GM23338 (cell line): Measurements from ENCODE around the gene ST14. TPM values are rescaled to one million over a fixed set of nuclear protein-coding genes. Genes with fewer than 3 reads are reported as not detected.

Source experiments
- ATAC-seq: fragments of 200-7000 bp; cut with Tn5 transposase; 3 replicates; pipeline ENCODE4 v1.9.1; 2020
- DNase-seq: peaks from one replicate; pipeline ENCODE4 v3.0.0-alpha.2; 2015; ENCODE audit warnings: low spot score
- H2AFZ ChIP-seq: fragments of 200-600 bp; sonication (generic); 2 replicates; pipeline ENCODE4 v1.8.0; 2016; ENCODE audit warnings: antibody characterized with exemption, mild to moderate bottlenecking, moderate library complexity
- H3F3A ChIP-seq: fragments of 200-600 bp; sonication (generic); replicated peaks from 2 replicates; pipeline ENCODE4 v1.8.0; 2017; ENCODE audit warnings: antibody characterized with exemption, mixed run types, low read depth
- H3K27ac ChIP-seq: fragments of 200-600 bp; sonication (generic); 2 replicates; pipeline ENCODE4 v1.6.1; 2016; ENCODE audit warnings: low read depth
- H3K27me3 ChIP-seq: fragments of 200-600 bp; sonication (generic); 2 replicates; pipeline ENCODE4 v1.8.0; 2016; ENCODE audit warnings: mild to moderate bottlenecking, mixed run types, moderate library complexity; ENCODE audit not compliant: insufficient read depth
- H3K36me3 ChIP-seq: fragments of 200-600 bp; sonication (generic); 2 replicates; pipeline ENCODE4 v1.8.0; 2016; ENCODE audit warnings: mild to moderate bottlenecking; ENCODE audit not compliant: insufficient read depth
- H3K4me1 ChIP-seq: fragments of 200-600 bp; sonication (generic); 2 replicates; pipeline ENCODE4 v1.8.0; 2016; ENCODE audit warnings: mild to moderate bottlenecking, moderate library complexity; ENCODE audit not compliant: insufficient read depth
- H3K4me2 ChIP-seq: fragments of 200-600 bp; sonication (generic); 2 replicates; pipeline ENCODE4 v1.7.1; 2017; ENCODE audit warnings: mixed run types
- H3K4me3 ChIP-seq: fragments of 200-600 bp; sonication (generic); 2 replicates; pipeline ENCODE4 v1.6.1; 2016; ENCODE audit warnings: mixed run types
- H3K79me2 ChIP-seq: fragments of 200-600 bp; sonication (generic); replicated peaks from 2 replicates; pipeline ENCODE4 v1.8.0; 2017; ENCODE audit warnings: mild to moderate bottlenecking; ENCODE audit not compliant: insufficient read depth
- H3K9me2 ChIP-seq: fragments of 200-600 bp; sonication (generic); 2 replicates; pipeline ENCODE4 v1.8.0; 2017; ENCODE audit not compliant: insufficient read depth
- H4K20me1 ChIP-seq: fragments of 200-600 bp; sonication (generic); replicated peaks from 2 replicates; pipeline ENCODE4 v1.8.0; 2017; ENCODE audit warnings: mild to moderate bottlenecking; ENCODE audit not compliant: insufficient read depth
- H3K27ac Mint-ChIP-seq: 2 replicates; pipeline ENCODE4 v1.8.0; 2020; ENCODE audit warnings: inconsistent platforms, mild to moderate bottlenecking, moderate library complexity, mixed read lengths
- H3K27me3 Mint-ChIP-seq: 3 replicates; pipeline ENCODE4 v1.8.0; 2022; ENCODE audit warnings: low read depth, mild to moderate bottlenecking, moderate library complexity, mixed read lengths, inconsistent platforms; ENCODE audit not compliant: insufficient read depth, poor library complexity
- H3K36me3 Mint-ChIP-seq: 3 replicates; pipeline ENCODE4 v1.8.0; 2021; ENCODE audit warnings: low read depth, mild to moderate bottlenecking, inconsistent platforms, moderate library complexity, mixed read lengths
- H3K4me1 Mint-ChIP-seq: 3 replicates; pipeline ENCODE4 v1.8.0; 2020; ENCODE audit warnings: mild to moderate bottlenecking, inconsistent platforms, mixed read lengths
- H3K4me3 Mint-ChIP-seq: 3 replicates; pipeline ENCODE4 v1.8.0; 2021; ENCODE audit warnings: moderate library complexity, mild to moderate bottlenecking, inconsistent platforms, mixed read lengths
- H3K9me3 Mint-ChIP-seq: 3 replicates; pipeline ENCODE4 v1.8.0; 2020; ENCODE audit warnings: moderate library complexity, mild to moderate bottlenecking, inconsistent platforms, mixed read lengths
- CREB1 ChIP-seq: fragments of 250-450 bp; sonication (Bioruptor Pico); IDR thresholded peaks from 2 replicates; pipeline ENCODE4 v1.5.0; 2020; ENCODE audit warnings: low read depth, mild to moderate bottlenecking, moderate library complexity
- CTCF ChIP-seq, 2 experiments: fragments of 200-600 bp in 1 of 2; sonication (generic) in 1 of 2; conservative IDR thresholded peaks; 2 replicates each; pipeline versions ENCODE4 v1.5.1 to v1.6.1; 2016 to 2017; ENCODE audit warnings: antibody characterized with exemption in 2 of 2, low read depth in 2 of 2, mild to moderate bottlenecking in 2 of 2, moderate library complexity in 1 of 2
- EZH2 ChIP-seq: fragments of 200-600 bp; sonication (generic); IDR thresholded peaks from one replicate; pipeline ENCODE4 v1.8.0; 2017; ENCODE audit warnings: antibody characterized with exemption, mild to moderate bottlenecking, low read depth; ENCODE audit not compliant: unreplicated experiment
- JUNB ChIP-seq: IDR thresholded peaks from one replicate; pipeline ENCODE4 v1.6.1; 2016; ENCODE audit warnings: antibody characterized with exemption; ENCODE audit not compliant: unreplicated experiment
- NANOG ChIP-seq: IDR thresholded peaks from 2 replicates; pipeline ENCODE4 v1.6.1; 2016; ENCODE audit warnings: antibody characterized with exemption, borderline replicate concordance
- POLR2AphosphoS5 ChIP-seq: IDR thresholded peaks from 2 replicates; pipeline ENCODE4 v1.6.1; 2016; ENCODE audit warnings: antibody characterized with exemption, low read depth
- STAT1 ChIP-seq: IDR thresholded peaks from one replicate; pipeline ENCODE4 v1.6.1; 2016; ENCODE audit warnings: antibody characterized with exemption; ENCODE audit not compliant: unreplicated experiment
- ZNF114 ChIP-seq: fragments of 250-450 bp; sonication (Bioruptor Pico); IDR thresholded peaks from 2 replicates; pipeline ENCODE4 v1.5.0; 2020; ENCODE audit warnings: mild to moderate bottlenecking, moderate library complexity
- ZNF331 ChIP-seq: fragments of 250-450 bp; sonication (Bioruptor Pico); IDR thresholded peaks from 2 replicates; pipeline ENCODE4 v1.5.0; 2020; ENCODE audit warnings: low read depth, mild to moderate bottlenecking, moderate library complexity
- ZNF462 ChIP-seq: fragments of 250-450 bp; sonication (Bioruptor Pico); IDR thresholded peaks from 2 replicates; pipeline ENCODE4 v1.5.0; 2020; ENCODE audit warnings: mild to moderate bottlenecking, moderate library complexity
- long read RNA-seq: library from polyadenylated mRNA; unstranded; transcript quantifications from one replicate; pipeline ENCODE4 v2.0.0, GENCODE V29; 2020; ENCODE audit not compliant: unreplicated experiment
- polyA plus RNA-seq: library from polyadenylated mRNA; unstranded; fragments of >200 nt; fragmentation: Nextera tagmentation; extraction: Ambion mirVana; gene quantifications from 2 replicates; pipeline ENCODE4 v1.2.1, GENCODE V29; 2016
- total RNA-seq: library from RNA; depleted of rRNA; stranded (reverse); fragments of >200 nt; shearing (Covaris generic); gene quantifications from 2 replicates; pipeline ENCODE4 v1.2.3, GENCODE V29; 2014; rRNA removed

The ST14 gene
- total RNA-seq (32.7 and 36.3 TPM in 2 replicates), polyA plus RNA-seq (7.9 and 8.3 TPM in 2 replicates)
- long read RNA-seq, partial matches to known transcripts: 0 of 2 reads
- long read RNA-seq, other reads (novel, unspliced or antisense): 0 of 2 reads

- no peak within 1 kb of the TSS for H3K27ac Mint-ChIP-seq
- H2AFZ ChIP-seq: peak within 1 kb of the TSS; percentile 95
- no peaks in the 10 kb centered on the region; the same call in 2 of the 3 replicates for H3K9me3 Mint-ChIP-seq
- peak; percentile 67 for DNase-seq
- ATAC-seq: peak; percentile 70
- H3K79me2 ChIP-seq: peaks cover 8% of the 10 kb centered on the region; the same call in 1 of the 2 replicates
- peaks cover 42% of the 10 kb centered on the region for H3K27me3 Mint-ChIP-seq
- H4K20me1 ChIP-seq: no peaks in the 10 kb centered on the region; the same call in 1 of the 2 replicates
- TF ChIP-seq EZH2 (no peak), CTCF (conservative IDR thresholded peaks at IDR 0.05; ENCODE audit: low read depth in 2 of 2) (no peak), ZNF331 (no peak), ZNF114 (CRISPR knock-in tag) (no peak), NANOG (no peak), ZNF462 (CRISPR knock-in tag) (no peak), CREB1 (CRISPR knock-in tag) (no peak), JUNB (no peak), STAT1 (no peak), POLR2AphosphoS5 (no peak)
- peaks cover 47% of the 10 kb centered on the region for H3K4me1 Mint-ChIP-seq
- H3K4me2 ChIP-seq: peak within 1 kb of the TSS; percentile 94
- no peak within 1 kb of the TSS for H3K27ac ChIP-seq
- no peaks in the 10 kb centered on the region; the same call in 2 of the 3 replicates for H3K36me3 Mint-ChIP-seq
- no peaks in the 10 kb centered on the region; the same call in 1 of the 2 replicates for H3K36me3 ChIP-seq
- peak within 1 kb of the TSS; percentile 83 for H3K4me3 ChIP-seq
- H3K4me1 ChIP-seq: peaks cover 27% of the 10 kb centered on the region
- H3F3A ChIP-seq: peaks cover 8% of the 10 kb centered on the region; the same call in 1 of the 2 replicates
- H3K9me2 ChIP-seq: no peaks in the 10 kb centered on the region
- peak within 1 kb of the TSS; percentile 83 for H3K4me3 Mint-ChIP-seq
- H3K27me3 ChIP-seq: peaks cover 48% of the 10 kb centered on the region
Measured at GRCh38 chr11:130159657-130160497, at the start of gene ST14. Gene ST14 (plus strand): TSS chr11:130159782. CDS start chr11:130159980, 198 bp downstream.
